DND-41 (cell line): ENCODE results near the gene SMC1B.

Experiments
- ATAC-seq: fragments of 200-7000 bp; cut with Tn5 transposase; 3 replicates; pipeline ENCODE4 v1.9.1; 2021; ENCODE audit warnings: low read depth; ENCODE audit not compliant: insufficient read depth
- DNase-seq: peaks from one replicate; pipeline ENCODE4 v3.0.0-alpha.2; 2020
- H2AFZ ChIP-seq: 2 replicates; pipeline ENCODE4 v1.6.0; 2012; ENCODE audit warnings: low read depth, low read length
- H3K27ac ChIP-seq: 2 replicates; pipeline ENCODE4 v1.5.1; 2012; ENCODE audit warnings: low read length, inconsistent platforms
- H3K27me3 ChIP-seq: fragments of 200-600 bp; sonication (generic); 2 replicates; pipeline ENCODE4 v1.6.0; 2012; ENCODE audit warnings: low read length, mild to moderate bottlenecking, inconsistent platforms; ENCODE audit not compliant: insufficient read depth, poor library complexity
- H3K36me3 ChIP-seq: 2 replicates; pipeline ENCODE4 v1.5.1; 2012; ENCODE audit warnings: low read length, inconsistent platforms; ENCODE audit not compliant: insufficient read depth
- H3K4me1 ChIP-seq: 2 replicates; pipeline ENCODE4 v1.5.1; 2012; ENCODE audit warnings: mild to moderate bottlenecking, low read length; ENCODE audit not compliant: insufficient read depth
- H3K4me2 ChIP-seq: 2 replicates; pipeline ENCODE4 v1.6.0; 2012; ENCODE audit warnings: mild to moderate bottlenecking, moderate library complexity, low read length, inconsistent platforms; ENCODE audit not compliant: insufficient read depth
- H3K4me3 ChIP-seq, 2 experiments: fragments of 200-600 bp in 1 of 2; shearing (Covaris generic) in 1 of 2; 2 replicates each; pipeline ENCODE4 v1.5.1; 2012 to 2016; ENCODE audit warnings: inconsistent platforms in 2 of 2, low read length in 2 of 2, mild to moderate bottlenecking in 2 of 2, low read depth in 1 of 2, moderate library complexity in 1 of 2
- H3K79me2 ChIP-seq: 2 replicates; pipeline ENCODE4 v1.6.0; 2012; ENCODE audit warnings: low read length, inconsistent platforms; ENCODE audit not compliant: insufficient read depth
- H3K9ac ChIP-seq: 2 replicates; pipeline ENCODE4 v1.6.0; 2012; ENCODE audit warnings: low read depth, mild to moderate bottlenecking, inconsistent platforms, low read length, moderate library complexity
- H3K9me3 ChIP-seq: 2 replicates; pipeline ENCODE4 v1.5.1; 2012; ENCODE audit warnings: low read length, moderate library complexity, mild to moderate bottlenecking, inconsistent platforms; ENCODE audit not compliant: insufficient read depth, severe bottlenecking
- H4K20me1 ChIP-seq: 2 replicates; pipeline ENCODE4 v1.6.0; 2012; ENCODE audit warnings: low read length; ENCODE audit not compliant: insufficient read depth
- EZH2 ChIP-seq: IDR thresholded peaks from 3 replicates; pipeline ENCODE4 v1.6.1; 2012; ENCODE audit warnings: borderline replicate concordance, low read depth, mild to moderate bottlenecking, moderate library complexity, low read length, inconsistent platforms; ENCODE audit not compliant: severe bottlenecking
- TF ChIP-seq, protein P1 (sequence below): IDR thresholded peaks from 2 replicates; pipeline ENCODE4 v1.5.1; 2012; ENCODE audit warnings: borderline replicate concordance, low read length, moderate library complexity, mild to moderate bottlenecking; ENCODE audit not compliant: poor library complexity, severe bottlenecking; ENCODE audit errors: extremely low read depth

SMC1B gene

DNA sequence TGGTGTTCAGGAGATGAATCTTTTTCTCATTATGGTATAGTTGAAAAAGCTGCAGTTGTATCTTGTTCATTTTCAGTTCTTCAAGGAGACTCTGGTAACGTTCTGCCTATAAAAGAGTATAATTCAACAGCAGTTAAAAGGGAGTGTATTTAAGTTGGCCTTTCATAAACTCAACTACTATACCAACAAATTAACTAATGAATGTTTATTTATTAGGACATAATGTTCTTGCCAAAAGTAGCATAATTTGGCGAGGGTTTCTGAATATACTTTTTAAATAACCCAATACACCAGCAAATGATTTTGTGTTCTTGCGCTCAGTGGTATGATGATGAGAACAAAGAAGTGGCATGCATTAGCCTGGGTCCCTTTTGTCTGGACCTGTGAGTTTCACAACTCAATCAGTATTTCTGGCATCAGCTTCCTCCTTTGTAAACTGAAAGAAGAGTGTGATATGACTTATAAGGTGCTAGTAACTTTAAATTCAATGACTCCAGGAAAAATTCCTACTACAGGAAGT, 10.9 kb downstream of the SMC1B start:
- H3K4me3 ChIP-seq: no peak overlapping the region
- H3K9me3 ChIP-seq: peaks cover 3% of the 10 kb centered on the region
- no peaks in the 10 kb centered on the region for H3K4me1 ChIP-seq
- ATAC-seq: no peak
- H3K27ac ChIP-seq: no peak overlapping the region
- peaks cover 4% of the 10 kb centered on the region for H3K27me3 ChIP-seq
- H3K79me2 ChIP-seq: no peaks in the 10 kb centered on the region
- TF ChIP-seq EZH2: no peak
- TF ChIP-seq, protein P1, sequence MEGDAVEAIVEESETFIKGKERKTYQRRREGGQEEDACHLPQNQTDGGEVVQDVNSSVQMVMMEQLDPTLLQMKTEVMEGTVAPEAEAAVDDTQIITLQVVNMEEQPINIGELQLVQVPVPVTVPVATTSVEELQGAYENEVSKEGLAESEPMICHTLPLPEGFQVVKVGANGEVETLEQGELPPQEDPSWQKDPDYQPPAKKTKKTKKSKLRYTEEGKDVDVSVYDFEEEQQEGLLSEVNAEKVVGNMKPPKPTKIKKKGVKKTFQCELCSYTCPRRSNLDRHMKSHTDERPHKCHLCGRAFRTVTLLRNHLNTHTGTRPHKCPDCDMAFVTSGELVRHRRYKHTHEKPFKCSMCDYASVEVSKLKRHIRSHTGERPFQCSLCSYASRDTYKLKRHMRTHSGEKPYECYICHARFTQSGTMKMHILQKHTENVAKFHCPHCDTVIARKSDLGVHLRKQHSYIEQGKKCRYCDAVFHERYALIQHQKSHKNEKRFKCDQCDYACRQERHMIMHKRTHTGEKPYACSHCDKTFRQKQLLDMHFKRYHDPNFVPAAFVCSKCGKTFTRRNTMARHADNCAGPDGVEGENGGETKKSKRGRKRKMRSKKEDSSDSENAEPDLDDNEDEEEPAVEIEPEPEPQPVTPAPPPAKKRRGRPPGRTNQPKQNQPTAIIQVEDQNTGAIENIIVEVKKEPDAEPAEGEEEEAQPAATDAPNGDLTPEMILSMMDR: no peak
- no peaks in the 10 kb centered on the region for H4K20me1 ChIP-seq
- no peak overlapping the region for H2AFZ ChIP-seq
- H3K4me2 ChIP-seq: no peak overlapping the region
- no peak for DNase-seq
- no peaks in the 10 kb centered on the region for H3K36me3 ChIP-seq
- no peak overlapping the region for H3K9ac ChIP-seq

- no peaks in the 10 kb centered on the region for H3K79me2 ChIP-seq
- DNase-seq: no peak
- H4K20me1 ChIP-seq: no peaks in the 10 kb centered on the region
- H3K27me3 ChIP-seq: peaks cover 4% of the 10 kb centered on the region
- no peak for ATAC-seq
- no peak overlapping the region for H3K9ac ChIP-seq
- H2AFZ ChIP-seq: no peak overlapping the region
- H3K36me3 ChIP-seq: no peaks in the 10 kb centered on the region
- H3K4me2 ChIP-seq: no peak overlapping the region
- H3K4me1 ChIP-seq: no peaks in the 10 kb centered on the region
- H3K4me3 ChIP-seq: no peak overlapping the region
- TF ChIP-seq, protein P1: no peak
- no peak for TF ChIP-seq EZH2
- H3K9me3 ChIP-seq: peaks cover 4% of the 10 kb centered on the region
- no peak overlapping the region for H3K27ac ChIP-seq
These were observed 13.5 kb downstream of the SMC1B start for GRCh38 chr22:45399712-45400445.

DNA sequence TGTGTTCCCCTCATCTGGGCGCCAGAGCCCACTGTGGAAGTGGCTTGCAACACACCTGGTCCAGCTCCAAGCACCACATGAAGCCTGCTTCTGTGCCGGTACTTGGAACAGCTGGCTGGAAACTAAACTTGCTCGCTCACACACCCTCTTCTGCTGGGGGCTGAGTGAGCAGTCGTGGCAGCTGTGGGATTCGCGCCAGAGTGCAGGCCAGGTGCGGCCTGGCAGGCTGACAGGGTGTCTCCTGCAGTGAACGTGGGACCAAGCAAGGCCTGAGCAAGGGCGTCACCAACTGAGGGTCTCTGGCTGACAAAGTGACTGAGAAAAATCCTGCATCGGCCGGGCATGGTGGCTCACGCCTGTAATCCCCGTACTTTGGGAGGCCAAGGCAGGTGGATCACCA, 15.2 kb downstream of the SMC1B start:
- Histone ChIP-seq H3K36me3 (no peaks in the 10 kb centered on the region), H3K27me3 (peaks cover 5% of the 10 kb centered on the region), H3K9me3 (peaks cover 4% of the 10 kb centered on the region), H3K27ac (no peak overlapping the region), H3K4me2 (no peak overlapping the region), H3K9ac (no peak overlapping the region), H4K20me1 (no peaks in the 10 kb centered on the region), H3K4me3 (no peak overlapping the region), H2AFZ (no peak overlapping the region), H3K79me2 (no peaks in the 10 kb centered on the region), H3K4me1 (no peaks in the 10 kb centered on the region)
- DNase-seq (no peak), ATAC-seq (no peak)
- TF ChIP-seq EZH2: no peak
- TF ChIP-seq, protein P1: no peak
